GM12878 (cell line): ENCODE measurements around the gene SKIL. TPM values are rescaled to one million over a fixed set of nuclear protein-coding genes. Genes with fewer than 3 reads are reported as not detected.

Experiments
- ATAC-seq: fragments of 200-7000 bp; cut with Tn5 transposase; 3 replicates; pipeline ENCODE4 v1.9.1; 2020; ENCODE audit warnings: mild to moderate bottlenecking, moderate library complexity
- BruUV-seq: library from RNA; stranded (reverse); fragments of 400-500 nt; replicated peaks from 2 replicates; lab custom pipeline; 2021; lab: Mats Ljungman, UMichigan
- CTCF ChIA-PET: fragments of 300-600 bp; sonication (Branson Sonifier 250); formaldehyde crosslinking; extraction: SDS; loops from one replicate; lab custom pipeline; 2021; ENCODE audit warnings: inconsistent platforms; lab: Yijun Ruan, JAX
- POLR2A ChIA-PET: fragments of 350-600 bp; formaldehyde crosslinking; extraction: SDS; loops from one replicate; lab custom pipeline; 2021; ENCODE audit warnings: inconsistent platforms; lab: Charles Lee
- RAD21 ChIA-PET: fragments of 300-600 bp; sonication (Branson Sonifier 250); formaldehyde crosslinking; loops from one replicate; lab custom pipeline; 2023; ENCODE audit warnings: antibody characterized with exemption; ENCODE audit not compliant: unreplicated experiment; lab: Charles Lee
- SMC1A ChIA-PET: fragments of 300-600 bp; sonication (Branson Sonifier 250); formaldehyde crosslinking; loops from one replicate; lab custom pipeline; 2023; ENCODE audit not compliant: unreplicated experiment, uncharacterized antibody; lab: Charles Lee
- DNase-seq: peaks from one replicate; pipeline ENCODE4 v3.0.0-alpha.2; 2011; ENCODE audit warnings: low read depth, low spot score
- FAIRE-seq: peaks from 3 replicates; lab custom pipeline; 2011; peaks lifted over from hg19 to GRCh38; lab: Jason Lieb, UNC
- H2AFZ ChIP-seq: 2 replicates; pipeline ENCODE4 v1.6.0; 2011; ENCODE audit warnings: low read depth, low read length, control low read depth; ENCODE audit not compliant: control insufficient read depth
- H3K27ac ChIP-seq: 2 replicates; pipeline ENCODE4 v1.5.1; 2011; ENCODE audit warnings: control low read depth; ENCODE audit not compliant: control insufficient read depth, insufficient read depth
- H3K27me3 ChIP-seq, 2 experiments: replicated peaks in 1 of 2; 2 replicates each; pipeline versions ENCODE4 v1.6.0 to v1.6.1; 2011; ENCODE audit warnings: low read length in 1 of 2; ENCODE audit not compliant: control insufficient read depth in 2 of 2, insufficient read depth in 2 of 2
- H3K36me3 ChIP-seq, 2 experiments: 2 replicates each; pipeline ENCODE4 v1.5.1; 2011; ENCODE audit warnings: low read length in 1 of 2; ENCODE audit not compliant: control insufficient read depth in 2 of 2, insufficient read depth in 2 of 2
- H3K4me1 ChIP-seq: 2 replicates; pipeline ENCODE4 v1.6.1; 2011; ENCODE audit warnings: mild to moderate bottlenecking, low read length, moderate library complexity, mixed read lengths; ENCODE audit not compliant: control insufficient read depth, insufficient read depth
- H3K4me2 ChIP-seq: 2 replicates; pipeline ENCODE4 v1.6.0; 2011; ENCODE audit warnings: control low read depth; ENCODE audit not compliant: control insufficient read depth, insufficient read depth
- H3K4me3 ChIP-seq: fragments of 200-600 bp; sonication (generic); 2 replicates; pipeline ENCODE4 v1.5.1; 2016
- H3K79me2 ChIP-seq: 2 replicates; pipeline ENCODE4 v1.6.0; 2011; ENCODE audit warnings: low read length; ENCODE audit not compliant: control insufficient read depth, insufficient read depth
- H3K9ac ChIP-seq: 2 replicates; pipeline ENCODE4 v1.8.0; 2011; ENCODE audit warnings: low read length, control low read depth, mixed read lengths; ENCODE audit not compliant: control insufficient read depth, insufficient read depth
- H3K9me3 ChIP-seq: replicated peaks from 3 replicates; pipeline ENCODE4 v1.5.1; 2011; ENCODE audit warnings: mild to moderate bottlenecking, low read length; ENCODE audit not compliant: control insufficient read depth, insufficient read depth
- H4K20me1 ChIP-seq: 2 replicates; pipeline ENCODE4 v1.6.0; 2011; ENCODE audit not compliant: control insufficient read depth, insufficient read depth
- ASH2L ChIP-seq: fragments of 300-600, 200-600 bp; sonication (generic); IDR thresholded peaks from 2 replicates; pipeline ENCODE4 v1.6.1; 2017; ENCODE audit warnings: low read depth, mild to moderate bottlenecking, borderline replicate concordance
- HDGF ChIP-seq: fragments of 450-650 bp; IDR thresholded peaks from 2 replicates; pipeline ENCODE4 v1.6.1; 2016; ENCODE audit warnings: antibody characterized with exemption
- MAX ChIP-seq: IDR thresholded peaks from 2 replicates; pipeline ENCODE4 v1.6.1; 2012; ENCODE audit warnings: low read depth, low read length, improper control_type of control experiment
- MLLT1 ChIP-seq: fragments of 450-650 bp; IDR thresholded peaks from 2 replicates; pipeline ENCODE4 v1.6.1; 2016; ENCODE audit warnings: mild to moderate bottlenecking
- PAX5 ChIP-seq: IDR thresholded peaks from 2 replicates; pipeline ENCODE4 v1.6.1; 2011; ENCODE audit warnings: low read depth, low read length, borderline replicate concordance
- RAD51 ChIP-seq: fragments of 450-650 bp; IDR thresholded peaks from 2 replicates; pipeline ENCODE4 v1.6.1; 2016; ENCODE audit warnings: moderate library complexity, mild to moderate bottlenecking, inconsistent platforms
- WGBS: methylation state at CpG from one replicate; pipeline ENCODE4 v1.1.6; 2016; ENCODE audit warnings: low lambda C conversion rate; ENCODE audit not compliant: insufficient replicate concordance, insufficient coverage; ENCODE audit errors: missing lambda C conversion rate; 5-methylcytosine and 5-hydroxymethylcytosine counted together
- in situ Hi-C: fragments of 300-500 bp; cut with MboI; formaldehyde crosslinking; loops from 9 replicates; pipeline ENCODE4 v1.14.3; 2018; ENCODE audit warnings: mixed read lengths
- intact Hi-C: fragments of 100-400 bp; cut with micrococcal nuclease; formaldehyde crosslinking; loops from one replicate; pipeline ENCODE4 v1.14.2; 2022; ENCODE audit not compliant: unreplicated experiment
- polyA plus RNA-seq, 11 experiments: library from polyadenylated mRNA; depleted of rRNA in 4 of 11; unstranded in 6 of 11; stranded (reverse) in 5 of 11; fragments of >200 nt; fragmentation: Nextera tagmentation in 4 of 11; fragmentation: Illumina TruSeq in 1 of 11; extraction: Ambion mirVana in 4 of 11; extraction: Trizol in 1 of 11; gene quantifications; 1 replicate in 1 of 11; 2 replicates in 10 of 11; pipeline versions ENCODE4 v1.2.1 to v1.2.3, GENCODE V29; 2011 to 2016; ENCODE audit warnings: inconsistent platforms in 2 of 11, missing spikeins in 2 of 11, low read depth in 1 of 11
- total RNA-seq, 4 experiments: library from RNA; depleted of rRNA in 3 of 4; stranded (reverse); fragments of >200 nt in 3 of 4; fragmentation: Illumina TruSeq in 1 of 4; extraction: Trizol in 1 of 4; gene quantifications; 2 replicates each; pipeline versions ENCODE4 v1.2.1 to v1.2.3, GENCODE V29; 2013 to 2021

Gene SKIL
- total and polyA plus RNA-seq, 10 of the 15 experiments (the other 5 are each of a cell fraction or from before 2014, with no cell fraction given) = 2.7 to 14.8 (median 6.7) TPM

GRCh38 chr3:170346481-170347392 is 10.8 kb upstream of the SKIL start:
- ChIA-PET RAD21 (no interaction called here), CTCF (interaction anchor here (1.2 kb wide), 1 partner anchor 23 kb away, joined by 4 read pairs; no protein-coding TSS in a partner anchor), POLR2A (no interaction called here), SMC1A (no interaction called here)
- peaks cover 26% of the 10 kb centered on the region for H3K4me1 ChIP-seq
- intact Hi-C loops = no loop called here
- H3K27ac ChIP-seq = no peak overlapping the region
- no peaks in the 10 kb centered on the region for H3K27me3 ChIP-seq
- no peaks in the 10 kb centered on the region for H3K9me3 ChIP-seq
- H2AFZ ChIP-seq = no peak overlapping the region
- TF ChIP-seq PAX5 (peak; percentile 63; the same call in 1 of the 2 replicates), HDGF (no peak), RAD51 (no peak), ASH2L (no peak), MLLT1 (no peak), MAX (no peak)
- H3K9ac ChIP-seq = no peak overlapping the region
- H3K36me3 ChIP-seq = no peaks in the 10 kb centered on the region
- DNase-seq = no peak
- H3K4me2 ChIP-seq = no peak overlapping the region
- H4K20me1 ChIP-seq = no peaks in the 10 kb centered on the region
- no peak overlapping the region for H3K4me3 ChIP-seq
- 80% methylated on average over 12 of the region's 12 CpGs for WGBS
- in situ Hi-C loops = no loop called here
- H3K79me2 ChIP-seq = no peaks in the 10 kb centered on the region
- FAIRE-seq = no peak
- peak; percentile 73 for ATAC-seq
- no TSS peak for BruUV-seq
